Measurements from ENCODE around the gene ACOX3. TPM values are rescaled to one million over a fixed set of nuclear protein-coding genes. Genes with fewer than 3 reads are reported as not detected.
A peak's percentile ranks its signal among the peaks of the same experiment; 100 is the strongest.
"Not testable (repeated sequence)": the region's sequence is repeated elsewhere in the genome, so short reads cannot be mapped to it uniquely, and the experiment has no call there.

The ACOX3 gene
- total RNA-seq, 1 donor from 2014 or later = 28.4 TPM

DNA sequence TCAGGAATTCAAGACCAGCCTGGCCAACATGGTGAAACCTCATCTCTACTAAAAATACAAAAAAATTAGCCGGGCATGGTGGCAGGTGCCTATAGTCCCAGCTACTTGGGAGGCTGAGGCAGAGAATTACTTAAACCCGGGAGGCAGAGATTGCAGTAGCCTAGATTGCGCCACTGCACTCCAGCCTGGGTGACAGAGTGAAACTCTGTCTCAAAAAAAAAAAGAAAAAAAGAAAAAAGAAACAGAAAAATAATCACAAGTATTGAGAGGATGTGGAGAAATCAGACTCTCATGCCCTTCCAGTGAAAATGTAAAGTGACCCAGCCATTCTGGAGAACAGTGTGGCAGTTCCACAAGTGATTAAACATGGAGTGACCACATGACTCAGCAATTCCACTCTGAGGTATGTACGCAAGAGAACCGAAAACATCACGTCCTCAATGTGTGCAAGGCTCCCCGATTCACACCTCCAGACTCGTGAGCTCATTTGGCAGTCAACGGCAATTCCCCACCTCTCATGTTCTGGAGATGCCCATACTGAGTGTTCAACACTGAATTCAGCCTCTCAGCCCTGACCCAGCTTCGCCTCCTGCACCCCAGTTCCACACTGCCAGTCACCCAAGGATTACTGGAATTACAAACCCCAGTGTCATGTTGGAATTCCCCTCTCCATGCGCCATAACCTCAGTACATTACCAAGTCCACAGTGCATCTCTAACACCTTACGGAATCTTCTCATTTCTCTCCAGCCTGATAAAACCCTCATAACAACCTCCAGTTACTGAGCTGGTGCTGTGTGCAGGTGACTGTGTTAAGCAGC is 21.1 kb downstream of the ACOX3 start:
- no peaks in the 10 kb centered on the region for H3K9me3 Mint-ChIP-seq

GRCh38 chr4:8417071-8417614 is 23.4 kb downstream of the ACOX3 start:
- no peak overlapping the region for H3K4me3 Mint-ChIP-seq (ENCODE audit: low read depth)
- H3K36me3 Mint-ChIP-seq (ENCODE audit: low read depth) = peaks cover 47% of the 10 kb centered on the region
- peaks cover 44% of the 10 kb centered on the region for H3K4me1 Mint-ChIP-seq (ENCODE audit: low read depth)
- DNase-seq (ENCODE audit: low spot score) = no peak
- intact Hi-C loops (cut with micrococcal nuclease) = no loop called here
- no peaks in the 10 kb centered on the region for H3K27me3 Mint-ChIP-seq (ENCODE audit: low read depth)
- H3K9me3 Mint-ChIP-seq = no peaks in the 10 kb centered on the region
- peak overlapping the region; percentile 46 for H3K27ac Mint-ChIP-seq

More for the DNA sequence above, 21.1 kb downstream of the ACOX3 start:
- intact Hi-C loops (cut with micrococcal nuclease) = loop anchor here (1.0 kb wide), 1 partner anchor 9 kb away; no protein-coding TSS in a partner anchor
- no peaks in the 10 kb centered on the region for H3K27me3 Mint-ChIP-seq (ENCODE audit: low read depth)
- DNase-seq (ENCODE audit: low spot score) = no peak
- H3K36me3 Mint-ChIP-seq (ENCODE audit: low read depth) = peaks cover 35% of the 10 kb centered on the region
- H3K4me1 Mint-ChIP-seq (ENCODE audit: low read depth) = peaks cover 35% of the 10 kb centered on the region
- H3K4me3 Mint-ChIP-seq (ENCODE audit: low read depth) = no peak overlapping the region
- H3K27ac Mint-ChIP-seq = peak overlapping the region; percentile 89

- Mint-ChIP-seq H3K36me3 (ENCODE audit: low read depth) (peaks cover 38% of the 10 kb centered on the region), H3K27me3 (ENCODE audit: low read depth) (no peaks in the 10 kb centered on the region), H3K27ac (peak overlapping the region; percentile 78), H3K4me3 (ENCODE audit: low read depth) (peak overlapping the region; percentile 15), H3K9me3 (no peaks in the 10 kb centered on the region), H3K4me1 (ENCODE audit: low read depth) (peaks cover 32% of the 10 kb centered on the region)
- DNase-seq (ENCODE audit: low spot score) = no peak
- intact Hi-C loops (cut with micrococcal nuclease) = no loop called here
These were observed 26.1 kb downstream of the ACOX3 start for GRCh38 chr4:8414377-8414776.

DNA sequence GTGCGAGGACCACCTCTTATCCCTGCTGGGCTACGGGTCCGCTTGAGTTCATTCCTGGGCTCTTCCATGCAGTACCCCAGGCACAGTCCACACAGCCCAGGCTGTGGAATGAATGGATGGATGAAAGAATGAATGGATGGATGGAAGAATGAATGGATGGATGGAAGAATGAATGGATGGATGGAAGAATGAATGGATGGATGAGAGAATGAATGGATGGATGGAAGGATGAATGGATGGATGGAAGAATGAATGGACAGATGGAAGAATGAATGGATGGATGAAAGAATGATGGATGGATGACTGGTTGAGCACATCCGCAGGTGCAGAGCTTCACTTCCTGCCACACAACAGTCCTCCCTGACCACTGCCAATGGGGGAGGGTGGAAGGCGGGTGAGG is 28.2 kb downstream of the ACOX3 start:
- intact Hi-C loops (cut with micrococcal nuclease) = no loop called here
- DNase-seq (ENCODE audit: low spot score) = no peak
- Mint-ChIP-seq H3K9me3 (no peaks in the 10 kb centered on the region), H3K4me1 (ENCODE audit: low read depth) (peaks cover 27% of the 10 kb centered on the region), H3K36me3 (ENCODE audit: low read depth) (peaks cover 40% of the 10 kb centered on the region), H3K27me3 (ENCODE audit: low read depth) (no peaks in the 10 kb centered on the region), H3K4me3 (ENCODE audit: low read depth) (no peak overlapping the region), H3K27ac (peak overlapping the region; percentile 6)

- Mint-ChIP-seq H3K27ac (peak overlapping the region; percentile 6), H3K9me3 (no peaks in the 10 kb centered on the region), H3K4me1 (ENCODE audit: low read depth) (peaks cover 27% of the 10 kb centered on the region), H3K4me3 (ENCODE audit: low read depth) (no peak overlapping the region), H3K36me3 (ENCODE audit: low read depth) (peaks cover 36% of the 10 kb centered on the region), H3K27me3 (ENCODE audit: low read depth) (no peaks in the 10 kb centered on the region)
- no peak for DNase-seq (ENCODE audit: low spot score)
- intact Hi-C loops (cut with micrococcal nuclease) = no loop called here
These were observed 29.0 kb downstream of the ACOX3 start for GRCh38 chr4:8411351-8412180.

- H3K4me1 Mint-ChIP-seq (ENCODE audit: low read depth) = peaks cover 27% of the 10 kb centered on the region
- H3K9me3 Mint-ChIP-seq = no peaks in the 10 kb centered on the region
- intact Hi-C loops (cut with micrococcal nuclease) = no loop called here
- no peak overlapping the region for H3K27ac Mint-ChIP-seq
- H3K36me3 Mint-ChIP-seq (ENCODE audit: low read depth) = peaks cover 33% of the 10 kb centered on the region
- no peak overlapping the region for H3K4me3 Mint-ChIP-seq (ENCODE audit: low read depth)
- no peaks in the 10 kb centered on the region for H3K27me3 Mint-ChIP-seq (ENCODE audit: low read depth)
- DNase-seq (ENCODE audit: low spot score) = no peak
These were observed 29.8 kb downstream of the ACOX3 start for GRCh38 chr4:8410641-8411271.

- DNase-seq (ENCODE audit: low spot score) = no peak
- Mint-ChIP-seq H3K36me3 (ENCODE audit: low read depth) (peaks cover 32% of the 10 kb centered on the region), H3K27me3 (ENCODE audit: low read depth) (no peaks in the 10 kb centered on the region), H3K9me3 (no peaks in the 10 kb centered on the region), H3K27ac (no peak overlapping the region), H3K4me1 (ENCODE audit: low read depth) (peaks cover 27% of the 10 kb centered on the region), H3K4me3 (ENCODE audit: low read depth) (no peak overlapping the region)
- intact Hi-C loops (cut with micrococcal nuclease) = no loop called here
These were observed 30.4 kb downstream of the ACOX3 start for GRCh38 chr4:8410066-8410625.

DNA sequence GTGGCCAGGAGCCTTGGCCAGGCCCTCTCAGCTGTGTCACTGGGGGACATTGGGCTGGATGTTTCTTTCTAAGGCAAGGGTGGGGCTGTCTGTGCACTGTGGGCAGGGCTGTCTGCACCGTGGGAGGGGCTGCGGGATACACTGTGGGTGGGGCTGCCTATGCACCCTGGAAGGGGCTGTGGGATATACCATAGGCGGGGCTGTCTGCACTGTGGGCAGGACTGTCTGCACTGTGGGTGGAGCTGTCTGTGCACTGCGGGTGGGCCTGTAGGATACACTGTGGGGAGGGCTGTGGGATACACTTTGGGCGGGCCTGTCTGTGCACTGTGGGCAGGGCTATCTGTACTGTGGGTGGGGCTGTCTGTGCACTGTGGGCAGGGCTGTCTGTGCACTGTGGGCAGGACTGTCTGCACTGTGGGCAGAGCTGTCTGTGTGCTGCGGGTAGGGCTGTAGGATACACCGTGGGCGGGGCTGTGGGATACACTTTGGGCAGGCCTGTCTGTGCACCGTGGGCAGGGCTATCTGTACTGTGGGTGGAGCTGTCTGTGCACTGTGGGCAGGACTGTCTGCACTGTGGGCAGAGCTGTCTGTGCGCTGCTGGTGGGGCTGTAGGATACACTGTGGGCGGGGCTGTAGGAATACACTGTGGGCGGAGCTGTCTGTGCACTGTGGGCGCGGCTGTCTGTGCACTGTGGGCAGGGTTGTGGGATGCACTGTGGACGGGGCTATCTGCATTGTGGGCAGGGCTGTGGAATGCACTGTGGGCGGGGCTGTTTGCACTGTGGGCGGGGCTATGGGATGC is 31.1 kb downstream of the ACOX3 start:
- Mint-ChIP-seq H3K4me3 (ENCODE audit: low read depth) (no peak overlapping the region), H3K27me3 (ENCODE audit: low read depth) (no peaks in the 10 kb centered on the region), H3K9me3 (no peaks in the 10 kb centered on the region), H3K36me3 (ENCODE audit: low read depth) (peaks cover 27% of the 10 kb centered on the region), H3K27ac (no peak overlapping the region), H3K4me1 (ENCODE audit: low read depth) (peaks cover 21% of the 10 kb centered on the region)
- DNase-seq (ENCODE audit: low spot score) = peak; percentile 52
- intact Hi-C loops (cut with micrococcal nuclease) = no loop called here

DNA sequence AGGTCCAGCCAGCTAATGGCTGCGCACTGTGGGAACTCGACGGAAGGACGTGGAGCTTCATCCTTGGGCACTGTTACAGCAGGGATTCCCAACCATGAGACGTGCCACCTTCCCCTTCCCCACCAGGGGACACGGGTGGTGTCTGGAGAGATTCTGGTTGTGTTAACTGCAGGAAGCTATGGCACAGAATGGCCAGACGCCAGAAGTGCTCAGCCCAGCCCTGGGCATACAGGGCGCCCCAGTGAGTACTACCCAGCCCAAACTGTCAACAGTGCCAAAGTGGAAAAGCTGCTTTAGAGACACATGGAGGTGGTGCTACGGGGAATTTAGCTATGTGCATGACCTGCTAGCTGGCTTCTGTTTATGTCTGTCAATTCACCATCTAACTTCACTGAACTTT is 32.8 kb downstream of the ACOX3 start:
- H3K27me3 Mint-ChIP-seq (ENCODE audit: low read depth) = no peaks in the 10 kb centered on the region
- no peaks in the 10 kb centered on the region for H3K9me3 Mint-ChIP-seq
- no peak overlapping the region for H3K27ac Mint-ChIP-seq
- peaks cover 12% of the 10 kb centered on the region for H3K4me1 Mint-ChIP-seq (ENCODE audit: low read depth)
- intact Hi-C loops (cut with micrococcal nuclease) = no loop called here
- DNase-seq (ENCODE audit: low spot score) = no peak
- H3K4me3 Mint-ChIP-seq (ENCODE audit: low read depth) = no peak overlapping the region
- H3K36me3 Mint-ChIP-seq (ENCODE audit: low read depth) = peaks cover 20% of the 10 kb centered on the region

- peaks cover 18% of the 10 kb centered on the region for H3K36me3 Mint-ChIP-seq (ENCODE audit: low read depth)
- H3K9me3 Mint-ChIP-seq = no peaks in the 10 kb centered on the region
- no peak overlapping the region for H3K27ac Mint-ChIP-seq
- no peak overlapping the region for H3K4me3 Mint-ChIP-seq (ENCODE audit: low read depth)
- DNase-seq (ENCODE audit: low spot score) = no peak
- peaks cover 12% of the 10 kb centered on the region for H3K4me1 Mint-ChIP-seq (ENCODE audit: low read depth)
- intact Hi-C loops (cut with micrococcal nuclease) = no loop called here
- no peaks in the 10 kb centered on the region for H3K27me3 Mint-ChIP-seq (ENCODE audit: low read depth)
These were observed 33.2 kb downstream of the ACOX3 start for GRCh38 chr4:8407316-8407715.

DNA sequence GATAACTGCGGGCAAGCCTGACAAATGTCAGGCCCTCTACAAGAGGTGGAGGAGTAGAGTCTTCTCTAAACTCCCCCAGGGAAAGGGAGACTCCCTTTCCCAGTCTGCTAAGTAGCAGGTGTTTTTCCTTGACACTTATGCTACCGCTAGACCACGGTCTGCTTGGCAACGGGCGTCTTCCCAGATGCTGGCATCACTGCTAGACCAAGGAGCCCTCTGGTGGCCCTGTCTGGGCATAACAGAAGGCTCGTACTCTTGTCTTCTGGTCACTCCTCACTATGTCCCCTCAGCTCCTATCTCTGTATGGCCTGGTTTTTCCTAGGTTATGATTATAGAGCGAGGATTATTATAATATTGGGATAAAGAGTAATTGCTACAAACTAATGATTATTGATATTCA is 33.6 kb downstream of the ACOX3 start:
- DNase-seq (ENCODE audit: low spot score); H3K27me3 Mint-ChIP-seq (ENCODE audit: low read depth); H3K4me3 Mint-ChIP-seq (ENCODE audit: low read depth); H3K27ac Mint-ChIP-seq; intact Hi-C loops (cut with micrococcal nuclease); H3K9me3 Mint-ChIP-seq: not testable (repeated sequence)
- peaks cover 16% of the 10 kb centered on the region for H3K36me3 Mint-ChIP-seq (ENCODE audit: low read depth)
- H3K4me1 Mint-ChIP-seq (ENCODE audit: low read depth) = peaks cover 12% of the 10 kb centered on the region

DNA sequence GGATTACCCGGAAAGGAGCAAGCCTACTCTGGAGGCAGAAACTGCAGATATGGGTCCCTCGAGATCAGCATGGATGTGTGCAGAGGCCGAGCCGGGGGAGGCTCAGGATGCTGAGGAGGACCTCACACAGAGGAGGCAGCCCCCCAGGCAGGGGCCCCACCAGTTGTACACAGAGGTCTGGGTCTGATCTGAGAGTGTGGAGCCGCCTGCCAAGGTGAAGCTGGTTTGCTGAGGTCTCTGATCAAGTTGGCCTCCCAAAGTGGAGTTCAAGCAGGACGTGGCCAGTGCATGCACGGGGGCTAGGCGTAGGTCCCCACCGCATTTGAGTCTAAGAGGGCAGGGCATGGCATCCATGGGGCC is 35.0 kb downstream of the ACOX3 start:
- H3K36me3 Mint-ChIP-seq (ENCODE audit: low read depth) = peaks cover 16% of the 10 kb centered on the region
- intact Hi-C loops (cut with micrococcal nuclease) = no loop called here
- peaks cover 12% of the 10 kb centered on the region for H3K4me1 Mint-ChIP-seq (ENCODE audit: low read depth)

More for the DNA sequence above, 35.0 kb downstream of the ACOX3 start:
- Mint-ChIP-seq H3K4me3 (ENCODE audit: low read depth) (no peak overlapping the region), H3K27ac (no peak overlapping the region), H3K27me3 (ENCODE audit: low read depth) (no peaks in the 10 kb centered on the region), H3K9me3 (no peaks in the 10 kb centered on the region)
- no peak for DNase-seq (ENCODE audit: low spot score)

Data from activated T-helper 2 cell treated with anti-CD3 and anti-CD28 coated beads, Interferon-gamma antibody, Interleukin-2, Interleukin-4, amounts not matched to agents 10 μg/mL and 5 μg/mL and 100 μg/mL, durations not matched to agents 14 hours and 24 hours and 36 hours (primary cell).